Measurements from ENCODE around the gene CRMP1.

Gene CRMP1

DNA sequence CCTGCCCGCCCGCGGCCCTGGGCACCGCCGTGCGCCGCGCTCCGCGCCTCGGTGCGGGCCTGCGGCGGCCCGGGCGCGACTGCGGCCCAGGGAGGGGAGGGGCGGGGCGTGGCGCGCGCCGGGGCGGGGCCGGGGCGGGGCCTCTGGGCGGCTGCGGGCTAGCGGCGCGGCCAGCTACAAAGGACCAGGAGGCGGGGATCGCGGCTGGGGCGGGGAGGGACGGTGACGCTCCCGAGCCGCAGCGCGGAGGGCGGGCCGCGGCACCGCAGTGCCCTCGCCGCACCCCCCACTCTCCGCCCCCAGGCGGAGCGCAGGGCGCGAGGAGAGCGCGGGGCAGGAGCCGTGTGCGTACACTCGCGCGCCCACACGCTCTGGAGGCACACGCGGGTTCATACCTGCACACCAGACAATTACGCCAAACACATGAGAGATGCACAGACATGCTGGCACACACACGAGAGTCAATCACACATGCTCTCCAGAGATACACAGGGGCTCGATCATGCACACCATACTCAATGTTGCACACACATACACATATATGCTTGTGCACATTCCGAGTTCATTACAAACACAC is at the start of gene CRMP1:
Gene CRMP1, minus strand, starts transcription at position 83 of the 577 bp plus-strand sequence. CDS start 117 bp downstream, outside the sequence.
- no peak for DNase-seq

DNA sequence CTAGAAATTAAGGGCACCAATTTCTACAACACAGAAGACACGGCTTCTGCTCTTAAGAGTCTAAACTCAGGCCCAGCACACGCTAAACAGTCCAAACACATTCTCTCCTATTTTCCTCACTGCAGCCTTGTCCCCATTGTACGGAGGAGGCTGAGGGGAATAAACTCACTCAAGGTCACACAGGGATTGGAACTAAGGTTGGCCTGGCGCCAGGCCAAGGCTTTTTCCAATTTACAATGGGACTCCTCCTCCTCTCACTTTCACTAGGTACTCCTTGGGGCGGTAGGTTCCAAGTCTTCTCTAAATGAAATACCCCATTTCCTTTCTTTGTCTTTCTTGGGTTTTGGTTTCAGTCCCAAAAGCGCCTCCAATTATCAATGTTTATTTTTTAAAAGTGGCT is 48.7 kb upstream of the CRMP1 start:
- DNase-seq = no peak

DNA sequence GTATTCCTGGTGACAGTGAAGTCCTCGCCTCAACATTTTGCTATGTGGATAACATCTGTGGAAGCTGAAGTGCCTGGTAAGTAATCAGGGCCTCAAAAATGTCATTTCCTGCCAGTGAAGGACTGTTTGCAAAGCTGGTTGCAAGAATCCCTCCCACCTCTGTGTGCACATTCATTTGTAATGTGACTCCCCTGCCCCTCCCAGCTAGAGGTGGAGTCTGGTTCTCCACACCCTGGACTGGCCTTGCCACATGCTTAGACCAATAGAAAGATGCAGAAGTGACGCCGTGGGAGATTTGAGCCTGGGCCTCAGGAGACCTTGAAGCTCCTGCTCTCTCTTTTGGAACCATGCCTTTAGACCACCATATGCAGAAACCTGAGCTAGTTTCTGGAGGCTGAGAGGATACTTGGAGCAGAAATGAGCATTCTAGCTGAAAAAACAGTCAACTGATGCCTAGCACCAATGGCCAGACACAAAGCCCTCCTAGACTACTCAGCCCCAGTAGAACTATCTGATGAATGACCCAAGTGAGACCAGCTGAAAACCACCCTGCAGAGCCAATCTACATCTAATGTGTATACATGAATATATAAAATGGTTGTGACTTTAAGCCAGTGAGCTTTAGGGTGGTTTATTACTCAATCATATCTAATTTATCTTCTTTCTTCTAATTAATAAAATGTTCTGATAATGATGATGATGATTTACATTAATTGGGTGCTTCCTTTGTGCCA is 47.8 kb upstream of the CRMP1 start:
- DNase-seq = no peak

DNA sequence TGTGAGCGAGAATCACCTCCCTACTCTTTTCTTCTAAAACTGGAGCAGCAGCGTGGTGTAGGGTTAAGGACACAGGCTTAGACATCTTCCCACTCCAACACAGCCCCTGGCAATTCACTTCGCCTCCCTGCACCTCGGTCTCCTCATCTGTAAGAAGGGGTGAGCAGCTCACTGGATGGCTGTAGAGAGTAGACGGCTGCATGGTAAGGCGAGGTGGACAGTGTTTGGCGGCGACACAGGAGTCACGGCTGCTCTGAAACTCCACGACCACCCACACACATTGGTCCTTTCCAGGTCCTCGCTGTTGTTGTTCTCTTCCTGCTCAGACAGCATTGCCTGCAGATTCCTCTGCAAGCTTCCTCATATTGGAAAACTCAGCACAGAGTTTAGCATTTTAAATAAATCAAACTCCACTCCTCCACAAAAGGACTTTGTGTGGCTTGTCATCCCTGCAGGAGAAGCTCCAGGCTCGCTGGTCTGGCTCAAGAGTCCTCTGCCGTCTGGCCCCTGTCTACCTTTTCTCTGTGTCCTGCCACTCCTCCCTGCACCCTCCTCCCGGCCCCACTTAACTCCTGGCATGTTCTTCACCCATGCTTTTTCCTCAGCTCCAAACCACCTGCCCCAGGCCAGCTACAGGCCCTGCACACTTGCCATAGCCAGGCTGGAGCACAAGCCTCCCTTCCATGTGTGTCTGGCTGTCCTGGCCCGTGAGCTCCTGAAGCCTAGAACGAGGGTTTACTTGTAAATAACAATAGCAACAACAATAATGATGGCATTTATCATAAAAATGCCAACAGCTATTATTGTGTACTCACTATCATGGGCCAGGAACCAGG is 41.3 kb upstream of the CRMP1 start:
- no peak for DNase-seq

DNA sequence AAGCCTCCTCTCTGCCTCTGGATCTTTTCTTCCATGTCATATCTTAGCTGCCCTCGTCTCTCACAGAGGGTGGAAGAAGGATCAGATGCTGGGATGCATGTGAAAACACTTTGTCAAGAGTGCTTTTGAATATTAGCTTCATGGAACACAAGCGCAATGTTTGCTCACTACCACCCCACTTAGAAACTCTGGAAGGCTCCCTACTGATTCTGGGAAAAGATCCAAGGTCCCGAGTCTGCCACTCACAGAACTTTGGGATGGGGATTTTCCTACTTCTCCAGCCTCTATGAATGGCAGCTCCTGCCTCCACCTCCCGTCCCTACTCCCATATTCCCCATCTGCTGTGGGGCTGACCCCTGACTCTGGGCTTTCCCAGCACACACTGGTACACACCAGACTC is 40.2 kb upstream of the CRMP1 start:
- DNase-seq = no peak

DNA sequence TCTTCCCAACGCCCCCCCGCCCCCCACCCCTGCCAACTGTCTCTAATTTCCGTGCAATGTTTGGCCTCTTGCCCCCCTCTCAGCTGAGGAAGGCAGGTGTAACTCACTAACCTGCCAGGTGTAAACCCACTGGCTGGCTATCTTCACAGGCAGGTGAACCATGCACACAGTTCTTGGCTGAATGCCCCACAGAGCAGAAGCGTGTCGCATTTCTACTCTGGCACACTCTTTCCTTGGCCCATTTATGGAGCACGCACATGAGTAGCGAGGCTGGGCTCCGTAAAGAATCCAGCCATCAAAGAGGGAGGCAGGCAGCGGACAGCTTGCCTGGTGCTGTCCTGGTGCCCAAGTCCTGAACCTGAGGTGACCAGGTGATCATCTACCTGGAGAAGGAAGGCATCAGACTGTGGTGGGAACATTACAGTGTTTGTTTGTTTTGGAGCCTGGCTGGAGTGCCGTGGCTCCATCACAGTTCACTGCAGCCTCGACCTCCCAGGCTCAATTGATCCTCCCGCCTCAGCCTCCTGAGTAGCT is 39.2 kb upstream of the CRMP1 start:
- DNase-seq = no peak

DNA sequence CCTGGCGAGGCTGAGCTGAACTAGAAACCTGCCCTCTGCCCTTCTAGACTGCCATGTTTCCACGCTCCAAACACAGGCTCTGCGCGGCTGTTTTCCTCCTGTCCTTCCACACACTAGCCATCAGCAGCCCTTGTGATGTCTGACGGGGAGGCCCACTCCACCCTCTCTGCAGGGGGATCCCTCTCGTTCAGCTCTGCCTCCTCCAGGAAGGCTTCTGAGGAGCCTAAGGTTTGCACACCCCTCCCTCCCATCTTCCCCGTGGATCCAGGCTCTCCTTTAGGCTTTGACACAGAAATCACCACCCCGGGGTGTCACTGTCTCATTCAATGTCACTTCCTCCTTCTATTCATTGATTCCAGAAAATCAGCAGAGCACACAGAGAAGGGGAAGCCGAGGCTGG is 38.6 kb upstream of the CRMP1 start:
- DNase-seq = no peak

DNA sequence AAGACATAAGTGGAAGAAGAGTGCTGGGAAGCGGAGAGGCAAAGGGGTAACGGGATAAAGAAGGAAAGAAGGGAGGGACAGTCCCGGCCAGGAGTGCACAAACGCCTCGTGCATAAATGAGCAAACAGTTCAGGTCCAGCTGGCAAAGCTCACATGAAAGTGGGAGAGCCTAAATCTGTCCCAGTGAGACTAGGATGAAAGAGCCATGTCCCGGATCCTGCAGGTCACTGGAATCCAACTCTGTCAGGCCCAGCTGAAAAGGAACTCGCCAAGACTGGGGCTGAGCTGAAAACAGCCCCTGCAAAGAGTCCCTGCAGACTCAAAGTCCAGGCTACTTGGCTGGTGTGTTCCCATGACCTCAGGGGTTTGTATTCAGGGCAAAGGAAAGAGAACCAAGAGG is 38.0 kb upstream of the CRMP1 start:
- DNase-seq = no peak

DNA sequence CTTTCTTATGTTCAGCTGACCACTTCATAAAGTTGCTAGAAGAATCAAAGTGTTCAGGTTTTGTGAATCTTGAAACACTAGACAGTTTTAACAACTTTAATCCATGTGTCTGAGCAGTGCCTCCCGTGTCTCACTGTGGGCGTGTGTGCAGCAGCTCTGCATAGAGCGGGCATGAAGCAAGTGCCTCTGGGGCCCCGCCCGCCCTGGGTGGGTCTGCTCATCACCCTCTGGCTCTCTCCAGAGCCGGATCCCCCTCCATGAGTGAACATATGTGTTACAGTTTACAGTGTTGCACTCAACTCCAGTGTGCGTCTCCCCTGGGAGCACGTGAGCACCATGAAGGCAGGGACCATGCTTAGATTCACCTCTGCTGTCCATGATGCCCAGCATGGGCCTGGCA is 37.6 kb upstream of the CRMP1 start:
- DNase-seq = no peak

DNA sequence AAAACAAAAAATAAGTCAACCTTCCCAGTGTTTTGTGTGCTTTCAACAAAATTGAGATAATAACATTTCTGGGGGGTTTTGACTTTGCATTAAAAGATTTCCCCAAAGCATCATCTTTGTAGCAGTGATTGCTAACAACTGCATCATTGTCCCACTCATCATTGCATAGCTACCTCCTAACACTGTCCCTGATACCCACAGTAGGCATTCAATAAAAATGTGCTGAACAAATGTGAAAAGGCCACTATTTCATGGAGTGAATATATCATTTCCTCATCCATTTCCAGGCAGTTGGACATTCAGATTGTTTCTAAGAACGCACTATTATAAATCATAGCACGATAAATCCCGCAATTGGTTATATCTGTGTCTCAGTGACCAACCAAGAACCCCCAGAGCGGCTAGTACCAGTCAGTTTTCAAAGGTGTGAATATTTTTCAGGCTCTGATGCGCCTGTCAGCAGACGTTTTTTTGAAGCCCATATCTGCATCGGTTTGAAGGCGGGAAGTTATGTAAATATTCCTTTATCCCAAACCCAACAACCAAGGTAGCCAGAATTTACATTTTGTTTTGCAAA is 36.0 kb upstream of the CRMP1 start:
- no peak for DNase-seq

DNA sequence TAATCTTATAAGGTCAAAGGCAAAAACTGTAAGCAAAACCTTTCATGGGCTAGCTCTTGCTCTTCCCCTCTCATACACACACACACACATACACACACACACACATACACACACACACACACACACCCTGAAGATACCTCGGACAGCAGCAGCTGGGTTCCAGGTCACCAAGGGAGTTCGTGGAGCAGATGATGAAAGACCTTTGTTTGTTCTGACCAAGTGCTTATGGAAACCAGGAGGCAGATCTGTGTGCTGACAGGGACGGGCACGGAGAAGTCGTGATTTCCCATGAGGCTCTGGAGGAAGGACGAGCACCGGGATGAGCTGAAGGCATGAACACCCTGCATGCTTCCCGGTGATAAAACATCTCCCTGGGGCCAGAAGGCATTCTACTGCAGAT is 35.4 kb upstream of the CRMP1 start:
- no peak for DNase-seq

DNA sequence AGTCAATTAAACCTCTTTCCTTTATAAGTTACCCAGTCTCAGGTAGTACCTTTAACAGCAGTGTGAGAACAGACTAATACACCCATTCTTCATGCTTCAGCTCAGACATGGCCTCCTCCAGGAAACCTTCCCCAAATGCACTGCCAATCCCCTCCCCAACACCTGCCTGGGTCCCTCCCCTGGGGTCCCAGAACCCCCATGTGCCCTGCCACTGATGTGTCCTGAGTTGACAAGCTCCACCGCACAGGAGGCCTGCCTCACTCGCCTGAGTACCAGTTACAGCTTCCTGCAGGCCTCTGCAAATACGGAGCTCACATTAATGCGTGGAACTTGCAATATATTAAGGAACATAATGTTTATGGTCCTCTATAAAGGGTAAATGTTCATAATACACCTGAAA is 34.9 kb upstream of the CRMP1 start:
- DNase-seq = no peak

DNA sequence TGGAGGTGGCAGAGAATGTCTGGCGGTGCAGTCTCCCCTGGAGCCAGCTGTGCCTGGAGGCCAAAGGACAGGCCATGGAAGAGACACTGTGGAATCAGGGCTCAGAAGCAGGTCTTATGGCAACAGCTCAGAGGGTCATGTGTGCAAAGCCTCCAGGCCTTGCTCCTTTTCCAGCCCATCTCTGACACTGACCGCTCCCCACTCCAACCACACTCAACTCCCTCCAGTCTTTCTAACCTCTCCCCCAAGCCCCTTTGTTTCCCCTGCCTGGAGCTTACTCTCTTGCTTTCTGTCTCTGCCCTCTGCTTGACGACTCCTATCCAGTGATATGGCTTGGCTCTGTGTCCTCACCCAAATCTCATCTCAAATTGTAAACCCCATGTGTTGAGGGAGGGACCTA is 34.2 kb upstream of the CRMP1 start:
- no peak for DNase-seq

DNA sequence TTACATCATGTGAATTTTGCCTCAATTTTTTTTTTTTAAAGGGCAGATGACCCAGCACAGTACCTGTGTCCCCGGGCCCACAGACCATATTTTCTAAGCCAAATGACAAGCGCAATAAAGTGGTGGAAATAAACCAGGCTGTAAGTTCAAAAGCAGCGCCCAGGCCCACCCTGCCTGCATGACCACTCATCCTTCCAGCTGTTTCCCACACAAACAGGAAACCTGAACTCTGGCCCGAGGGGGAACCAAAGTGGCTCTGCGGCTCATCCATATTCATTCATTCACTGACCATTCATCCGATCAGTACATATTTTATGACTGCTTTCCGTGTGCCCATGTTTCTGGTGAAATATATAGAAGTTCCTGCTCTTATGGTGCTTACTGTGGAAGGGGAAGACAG is 33.7 kb upstream of the CRMP1 start:
- no peak for DNase-seq

DNA sequence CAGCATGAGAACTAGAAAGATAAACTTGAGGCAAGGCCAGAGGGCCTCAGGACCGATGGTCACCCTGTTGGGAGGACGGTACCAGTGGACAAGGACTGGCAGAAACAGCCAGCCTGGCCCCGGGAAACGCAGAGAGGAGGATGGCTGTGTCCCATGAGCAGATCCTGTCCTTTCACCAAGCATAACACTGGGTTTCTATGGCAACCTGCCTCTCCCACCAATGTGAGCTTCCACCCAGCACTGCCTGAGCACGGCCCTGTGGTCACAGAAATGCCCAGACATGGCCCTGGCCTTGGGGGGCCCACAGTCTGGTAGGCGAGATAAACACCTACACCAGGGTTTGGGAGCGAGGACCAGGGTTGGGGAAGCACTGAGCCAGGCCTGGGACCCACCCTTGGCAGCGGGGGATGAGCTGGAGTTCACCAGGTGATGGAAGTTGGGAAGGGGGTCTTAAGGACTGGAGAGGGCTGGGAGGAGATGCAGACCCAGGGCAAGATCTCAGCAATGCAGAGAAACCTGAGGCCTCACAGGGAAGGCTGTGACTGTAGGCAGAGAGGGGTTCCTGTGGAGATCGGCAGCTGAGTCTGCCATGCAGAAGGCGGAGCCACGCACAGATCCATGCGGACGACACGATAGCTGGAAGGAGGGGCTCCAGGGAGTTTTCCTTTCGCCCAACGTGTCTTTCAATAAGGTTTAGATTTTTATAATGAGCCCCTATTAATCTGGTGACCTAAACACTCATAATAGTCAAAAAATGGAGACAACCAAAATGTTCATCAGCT is 32.7 kb upstream of the CRMP1 start:
- DNase-seq = no peak

DNA sequence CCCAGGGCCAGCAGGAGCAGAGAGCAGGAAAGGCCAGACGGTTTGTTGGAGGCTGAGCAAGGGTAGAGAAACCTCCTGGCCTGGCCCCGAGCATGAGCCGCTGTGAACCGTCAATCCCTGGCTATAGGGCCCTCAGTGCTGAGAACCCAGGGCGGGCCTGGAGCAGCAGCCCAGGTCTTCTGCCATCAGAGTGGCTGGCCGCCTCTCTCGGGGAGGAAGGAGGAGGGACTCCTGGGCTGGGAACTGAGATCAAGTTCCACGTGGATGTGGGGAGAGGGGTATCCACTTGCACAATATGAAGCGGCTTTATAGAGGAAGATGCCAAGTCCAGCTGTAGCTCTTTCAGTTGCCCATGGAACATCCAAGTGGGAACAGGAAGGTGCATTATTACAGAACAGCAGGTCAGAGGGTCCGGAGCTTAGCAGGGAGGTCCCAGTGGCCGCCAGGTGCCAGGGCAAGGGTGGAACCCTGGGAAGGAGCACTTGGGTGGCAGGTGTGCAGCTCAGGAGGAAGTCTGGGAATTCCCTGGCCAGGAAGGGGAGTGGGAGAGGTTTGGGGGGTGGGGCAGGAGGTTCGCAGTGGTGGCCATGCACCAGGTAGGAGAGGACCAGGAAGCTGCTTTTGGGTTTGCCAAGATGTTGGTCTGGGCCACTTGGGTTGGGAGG is 31.7 kb upstream of the CRMP1 start:
- DNase-seq = no peak

DNA sequence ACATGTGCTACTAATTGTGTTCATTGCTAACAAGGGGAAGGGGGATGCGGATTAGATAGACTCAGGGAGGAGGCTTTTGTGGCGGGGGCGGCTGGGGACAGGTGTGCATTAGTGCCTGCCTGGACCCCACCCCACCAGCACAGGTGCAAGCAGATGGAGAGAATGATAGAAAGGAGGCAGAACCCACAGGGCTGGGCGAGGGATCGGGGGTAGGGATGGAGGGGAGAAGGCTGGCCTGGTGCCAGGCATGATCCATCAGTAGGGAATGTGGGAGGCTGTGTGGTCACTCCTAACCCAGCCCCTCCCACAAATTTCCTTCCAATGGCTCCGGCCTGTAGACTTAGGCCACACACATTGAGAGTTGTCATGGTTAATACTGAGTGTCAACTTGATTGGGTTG is 30.5 kb upstream of the CRMP1 start:
- no peak for DNase-seq

DNA sequence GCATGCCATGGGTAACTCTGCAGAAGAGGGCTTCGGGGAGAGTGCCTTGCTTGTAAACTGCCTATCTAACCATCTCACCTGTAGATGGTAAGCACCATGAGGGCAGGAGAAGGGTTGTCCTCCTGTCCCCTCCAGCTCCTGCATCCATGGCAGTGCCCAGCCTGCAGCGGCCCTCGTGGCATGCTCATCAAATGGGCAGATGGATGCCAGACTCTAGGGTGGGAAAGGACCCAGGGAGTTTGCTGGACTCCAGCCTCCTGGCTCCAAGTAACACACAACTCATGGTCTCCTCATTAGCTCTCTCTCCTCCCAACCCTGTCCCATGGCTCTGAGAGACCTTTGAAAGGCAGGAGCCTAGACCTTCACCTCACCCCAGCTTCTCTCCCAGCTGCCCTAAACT is 29.7 kb upstream of the CRMP1 start:
- DNase-seq = no peak

DNA sequence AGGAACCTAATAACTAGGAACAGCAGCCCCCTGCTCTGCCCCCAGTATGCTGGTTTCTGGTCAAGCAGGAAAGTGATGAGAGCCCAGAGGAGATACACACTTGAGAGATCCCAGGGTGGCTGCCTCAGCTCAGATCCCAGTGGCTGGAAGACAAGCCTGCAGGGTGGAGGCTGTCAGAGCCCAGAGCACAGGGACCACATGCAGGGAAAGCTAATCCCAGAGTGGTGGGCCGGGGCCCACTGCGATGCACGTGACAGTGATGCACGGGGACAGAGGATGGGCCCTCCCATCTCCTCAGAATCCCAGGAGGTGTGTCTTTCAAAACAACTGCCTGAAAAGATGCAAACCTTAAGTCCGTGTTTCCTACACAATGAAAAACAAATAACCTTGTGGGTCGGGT is 29.1 kb upstream of the CRMP1 start:
- DNase-seq = no peak

DNA sequence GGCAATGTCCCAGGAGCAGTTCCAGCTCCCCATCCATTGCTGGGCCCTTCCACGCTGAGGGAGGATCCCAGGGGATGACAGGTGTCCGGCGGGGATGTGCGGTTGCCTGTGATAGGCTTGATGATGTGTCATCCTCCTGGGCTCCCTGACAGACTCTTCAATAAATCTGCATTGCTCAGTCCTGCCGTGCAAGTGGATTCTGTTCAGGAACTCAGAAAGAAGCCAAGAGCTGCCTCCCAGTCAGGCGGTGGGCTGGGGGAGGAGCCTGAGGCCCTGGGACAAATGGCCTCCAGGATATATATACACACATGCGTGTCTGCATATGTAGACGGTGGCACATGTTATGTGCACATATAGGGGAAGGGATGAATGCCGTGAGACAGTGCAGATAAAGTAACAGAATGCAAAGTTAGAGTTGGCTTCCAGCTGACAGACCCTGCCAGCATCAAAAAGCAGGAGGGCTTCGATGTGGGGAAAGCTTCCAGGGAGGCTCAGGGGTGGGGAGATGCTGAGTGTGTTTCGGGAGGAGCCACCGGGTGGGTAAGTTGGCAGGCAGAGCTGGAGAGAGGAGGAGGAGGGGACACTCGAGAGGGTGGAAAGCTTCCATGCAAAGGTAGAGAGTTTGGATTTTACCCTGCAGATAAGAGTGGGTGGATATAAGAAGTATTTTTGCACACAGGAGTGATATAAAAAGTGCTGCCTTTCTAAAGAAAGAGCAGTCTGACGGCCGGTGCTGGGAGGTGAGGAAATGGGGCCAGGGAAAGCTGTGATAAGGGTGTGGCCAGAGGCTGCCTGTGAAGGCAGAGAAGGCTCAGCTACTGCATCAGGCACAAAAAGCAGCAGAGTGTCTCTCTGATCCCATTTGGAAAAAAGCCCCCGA is 28.5 kb upstream of the CRMP1 start:
- DNase-seq = no peak

DNA sequence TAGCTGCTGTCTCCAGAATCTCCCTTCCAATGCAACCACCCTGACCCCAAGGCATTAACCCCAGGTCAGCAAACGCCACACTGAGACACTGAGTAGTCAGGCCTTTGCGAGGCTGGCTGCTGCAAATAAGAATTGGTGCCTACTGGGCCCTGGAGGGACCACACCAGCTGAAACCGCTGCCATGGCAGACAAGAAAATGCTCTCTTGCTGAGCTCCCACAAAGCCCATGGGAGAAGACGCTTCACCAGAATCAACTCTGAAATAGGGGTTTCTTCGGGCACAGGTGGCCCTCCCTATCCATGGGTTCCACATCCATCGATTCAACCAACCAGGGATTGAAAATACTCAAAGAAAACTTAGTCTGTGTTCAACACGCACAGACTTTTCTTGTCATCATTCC is 26.7 kb upstream of the CRMP1 start:
- DNase-seq = no peak

Data from activated gamma-delta T cell treated with Interleukin-2 at 50 U/mL for 16 hours (primary cell).